DMS153 treated with DMSO at 0.1 percent for 48 hours (cell line): ENCODE data around the gene RNU1-1.
"Not testable (repeated sequence)": the region's sequence is repeated elsewhere in the genome, so short reads cannot be mapped to it uniquely, and the experiment has no call there.

ENCODE experiments used
- DNase-seq: peaks from one replicate; lab custom pipeline; 2025; ENCODE audit not compliant: unreplicated experiment; lab: John Stamatoyannopoulos, UW

The RNU1-1 gene

DNA sequence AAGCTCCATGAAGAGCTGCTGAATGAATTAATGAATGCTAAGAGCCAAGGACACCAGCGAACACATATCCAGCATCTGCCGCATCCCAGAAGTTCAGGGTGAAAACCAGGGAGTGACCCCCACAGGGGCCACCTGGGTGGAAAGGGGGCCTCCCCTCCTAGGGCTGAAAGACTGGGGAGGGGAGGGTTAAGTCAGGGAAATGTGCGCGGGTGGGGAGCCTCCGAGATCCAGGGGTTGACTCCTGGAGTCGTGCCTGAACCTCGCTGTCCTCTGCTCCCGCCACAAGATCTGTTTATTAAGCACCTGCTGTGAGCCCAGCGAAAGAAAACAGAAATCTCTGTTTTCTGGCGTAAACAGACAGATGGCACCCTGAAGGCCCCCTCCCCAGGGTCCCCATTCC, 16.0 kb downstream of the RNU1-1 start:
- not testable (repeated sequence) for DNase-seq

GRCh38 chr1:16497474-16497904, 16.6 kb downstream of the RNU1-1 start:
- not testable (repeated sequence) for DNase-seq

GRCh38 chr1:16493731-16494130, 20.4 kb downstream of the RNU1-1 start:
- not testable (repeated sequence) for DNase-seq

- not testable (repeated sequence) for DNase-seq
These were observed 21.1 kb downstream of the RNU1-1 start for GRCh38 chr1:16492937-16493336.

GRCh38 chr1:16491056-16491675, 22.9 kb downstream of the RNU1-1 start:
- no peak for DNase-seq

GRCh38 chr1:16489195-16489880, 24.7 kb downstream of the RNU1-1 start:
- not testable (repeated sequence) for DNase-seq

GRCh38 chr1:16487011-16487410, 27.1 kb downstream of the RNU1-1 start:
- not testable (repeated sequence) for DNase-seq

DNA sequence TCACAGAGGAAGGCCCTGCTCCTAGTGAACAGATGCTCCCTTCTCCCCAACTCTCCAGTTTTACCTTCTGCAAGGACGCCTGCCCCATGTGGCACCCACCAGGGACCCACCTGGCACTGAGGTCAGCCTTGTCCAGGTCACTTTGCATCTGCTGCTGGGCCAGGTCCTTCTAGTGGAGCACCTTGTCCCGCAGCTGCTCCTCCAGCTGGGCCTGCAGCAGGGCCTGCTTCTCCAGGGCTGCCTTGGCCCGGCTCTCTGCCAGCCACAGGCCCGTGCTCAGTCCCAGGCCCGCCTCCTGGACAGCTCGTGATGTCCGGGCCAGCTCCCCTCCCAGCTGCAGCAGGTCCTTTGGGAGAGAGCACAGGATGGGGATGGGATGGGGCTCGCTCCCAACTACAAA, 27.8 kb downstream of the RNU1-1 start:
- not testable (repeated sequence) for DNase-seq

- DNase-seq, result no peak
These were observed 29.2 kb downstream of the RNU1-1 start for GRCh38 chr1:16484931-16485330.

GRCh38 chr1:16484501-16484835, 29.6 kb downstream of the RNU1-1 start:
- no peak for DNase-seq

GRCh38 chr1:16483639-16484500, 30.2 kb downstream of the RNU1-1 start:
- not testable (repeated sequence) for DNase-seq

DNA sequence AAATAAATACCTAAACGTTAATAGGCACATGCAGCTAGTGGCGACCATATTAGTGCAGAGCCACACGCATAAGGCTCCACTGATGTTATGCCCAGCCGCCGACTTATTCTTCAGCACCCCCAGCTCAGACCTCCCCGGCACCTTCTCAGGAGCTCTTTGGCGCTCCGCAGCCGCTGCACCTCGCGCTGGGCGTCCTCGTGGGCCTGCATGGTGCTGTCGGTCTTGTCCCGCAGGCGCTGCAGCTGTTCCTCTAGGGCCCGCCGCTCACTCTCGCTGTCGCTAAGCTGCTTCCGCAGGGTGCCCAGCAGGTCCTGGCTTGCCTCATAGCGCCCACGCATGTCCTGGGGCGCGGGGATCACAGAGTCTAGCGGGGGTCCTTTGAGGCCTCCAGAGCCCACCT, 30.9 kb downstream of the RNU1-1 start:
- DNase-seq, result not testable (repeated sequence)

DNA sequence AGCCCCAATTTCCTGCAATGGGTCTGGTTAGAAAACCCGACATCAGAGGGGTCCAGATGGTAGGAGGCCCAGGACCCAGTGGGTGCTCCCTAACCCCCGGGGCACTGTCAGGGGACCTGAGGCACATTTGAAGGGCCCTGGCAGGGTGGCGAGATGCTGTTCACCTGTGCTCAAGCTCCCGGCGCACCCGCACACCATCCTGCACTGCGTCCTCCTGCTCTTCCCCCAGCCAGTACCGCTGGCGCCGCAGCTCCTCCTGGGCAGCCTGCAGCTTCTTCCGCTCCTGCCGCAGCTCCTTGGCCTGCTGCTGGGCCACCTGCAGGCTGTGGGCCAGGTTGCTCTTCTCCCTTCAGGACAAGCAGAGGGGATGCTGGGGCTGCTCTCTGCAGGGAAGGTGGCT, 36.0 kb downstream of the RNU1-1 start:
- no peak for DNase-seq

DNA sequence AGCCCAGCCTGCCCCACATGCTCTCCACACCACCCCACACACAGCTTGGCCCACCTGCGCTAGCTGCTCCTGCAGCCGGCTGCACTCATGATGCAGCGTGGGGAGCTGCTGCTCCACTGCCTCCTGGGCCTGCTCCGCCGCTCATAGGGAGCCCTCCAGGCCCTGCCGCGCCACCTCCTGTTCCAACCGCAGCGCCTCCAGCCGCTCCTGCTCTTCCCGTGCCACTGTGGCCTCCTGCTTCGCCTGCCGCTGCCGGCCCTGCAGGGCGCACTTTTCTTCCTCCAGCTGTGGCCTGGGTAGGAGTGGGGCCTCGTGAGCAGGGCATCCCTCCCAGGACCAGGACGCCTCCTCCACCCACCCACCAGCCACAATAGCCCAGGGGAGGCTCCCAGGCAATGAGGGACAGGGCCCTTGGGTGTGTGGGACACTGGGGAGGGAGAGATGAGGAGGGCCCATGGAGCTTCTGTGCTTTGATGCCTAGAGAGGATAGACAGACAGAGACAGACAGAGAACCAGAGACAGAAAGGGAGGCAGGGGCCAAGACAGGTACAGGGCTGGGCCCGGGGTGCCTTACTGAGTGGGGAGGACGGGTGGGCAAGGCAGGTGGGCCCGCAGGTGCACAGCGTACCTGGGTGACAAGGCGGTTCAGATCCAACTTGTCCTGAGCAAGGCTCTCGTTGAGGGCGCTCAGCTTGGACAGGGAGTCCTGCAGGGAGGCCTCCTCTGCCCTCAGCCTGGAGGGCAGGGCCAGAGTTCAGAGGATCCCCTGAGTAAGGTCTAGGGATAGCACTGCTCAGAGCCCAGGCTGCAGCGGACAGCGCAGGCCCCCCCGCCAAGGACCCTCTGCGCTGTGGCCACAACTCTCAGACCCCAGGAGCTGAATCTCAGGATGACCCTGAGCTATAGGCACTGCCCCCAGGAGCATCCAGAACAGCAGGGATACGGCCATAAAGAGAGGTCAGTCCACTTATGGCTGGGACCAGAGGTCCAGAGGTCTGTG, 38.0 kb downstream of the RNU1-1 start:
- DNase-seq, result not testable (repeated sequence)

DNA sequence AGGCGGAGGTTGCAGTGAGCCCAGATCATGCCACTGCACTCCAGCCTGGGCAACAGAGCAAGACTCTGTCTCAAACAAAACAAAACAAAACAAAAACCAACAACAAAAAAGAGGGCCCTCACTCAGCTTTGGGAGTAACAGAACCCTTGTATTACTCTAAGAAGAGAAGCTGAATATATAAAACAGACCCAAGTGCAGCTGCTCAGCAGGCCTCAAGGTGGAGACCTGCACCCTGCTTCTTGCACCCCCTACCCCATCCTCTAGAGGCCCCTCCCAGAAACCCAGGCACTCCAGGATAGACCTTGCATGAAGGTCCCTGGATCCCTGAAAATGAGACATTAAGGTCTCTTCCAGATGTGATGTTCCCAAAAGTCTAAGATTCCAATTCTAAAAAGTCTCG, 39.2 kb downstream of the RNU1-1 start:
- not testable (repeated sequence) for DNase-seq

GRCh38 chr1:16474166-16474800, 39.8 kb downstream of the RNU1-1 start:
- DNase-seq, result no peak

GRCh38 chr1:16468558-16468957, 45.5 kb downstream of the RNU1-1 start:
- DNase-seq, result no peak

GRCh38 chr1:16464917-16465625, 49.0 kb downstream of the RNU1-1 start:
- DNase-seq, result no peak
